Heart right ventricle (tissue), 16 donors: Measurements from ENCODE around the gene CARMIL1. TPM values are rescaled to one million over a fixed set of nuclear protein-coding genes. Genes with fewer than 3 reads are reported as not detected.

Experiments used
- ATAC-seq, 8 donors: fragments of 200-7000 bp; cut with Tn5 transposase; one replicate each; pipeline ENCODE4 v1.9.1; 2020; ENCODE audit warnings: mild to moderate bottlenecking in 8 of 8, moderate library complexity in 8 of 8, moderate number of reproducible peaks in 1 of 8
- DNase-seq, 2 donors: peaks; one replicate each; pipeline ENCODE4 v3.0.0-alpha.2; 2020
- H3K27ac ChIP-seq, 10 donors: fragments of 200-600 bp; sonication (generic) in 2 of 10; one replicate each; pipeline versions ENCODE4 v1.5.0 to v1.8.0; 2020 to 2022; ENCODE audit warnings: mild to moderate bottlenecking in 3 of 10
- H3K27me3 ChIP-seq, 7 donors: fragments of 200-600 bp; one replicate each; pipeline ENCODE4 v1.8.0; 2021 to 2022; ENCODE audit warnings: mild to moderate bottlenecking in 2 of 7
- H3K36me3 ChIP-seq, 9 donors: fragments of 200-600 bp; sonication (generic) in 1 of 9; one replicate each; pipeline versions ENCODE4 v1.5.0 to v1.8.0; 2020 to 2022; ENCODE audit warnings: mild to moderate bottlenecking in 2 of 9
- H3K4me1 ChIP-seq, 9 donors: fragments of 200-600 bp; sonication (generic) in 1 of 9; one replicate each; pipeline versions ENCODE4 v1.5.0 to v1.8.0; 2020 to 2022; ENCODE audit warnings: mild to moderate bottlenecking in 4 of 9
- H3K4me3 ChIP-seq, 10 donors: fragments of 200-600 bp; sonication (generic) in 2 of 10; one replicate each; pipeline versions ENCODE4 v1.5.0 to v1.8.0; 2020 to 2022; ENCODE audit warnings: mild to moderate bottlenecking in 7 of 10, moderate library complexity in 2 of 10
- H3K9me3 ChIP-seq, 11 donors: fragments of 200-600 bp in 10 of 11; sonication (generic) in 2 of 11; one replicate each; pipeline versions ENCODE4 v1.5.0 to v1.8.0; 2013 to 2022; ENCODE audit warnings: mild to moderate bottlenecking in 2 of 11, control low read depth in 1 of 11, moderate library complexity in 1 of 11
- CTCF ChIP-seq, 9 donors: fragments of 200-600 bp; sonication (generic) in 2 of 9; IDR thresholded peaks; one replicate each; pipeline versions ENCODE4 v1.5.0 to v1.8.0; 2021 to 2022; ENCODE audit warnings: antibody characterized with exemption in 9 of 9, mild to moderate bottlenecking in 5 of 9, moderate library complexity in 1 of 9
- WGBS, 2 donors: extraction: QIAGEN DNeasy Blood & Tissue Kit; methylation state at CpG; one replicate each; pipeline ENCODE4 v1.1.7; 2013; ENCODE audit warnings: inconsistent platforms in 1 of 2; 5-methylcytosine and 5-hydroxymethylcytosine counted together
- intact Hi-C, 10 donors: fragments of 100-400 bp; cut with DNase I; formaldehyde crosslinking; loops; one replicate each; pipeline versions ENCODE4 v1.11.1 to v1.14.2; 2022
- polyA plus RNA-seq, 2 donors: library from polyadenylated mRNA; stranded (reverse); fragments of 200-250 nt; gene quantifications; one replicate each; pipeline ENCODE4 v1.2.3, GENCODE V29; 2013
- total RNA-seq, 10 donors: library from RNA; stranded (reverse); fragmentation: NEBNext Ultra II Directional in 3 of 10; extraction: Animal tissue kit (Norgen Biotek cat#: 25700) in 3 of 10; gene quantifications; one replicate each; pipeline versions ENCODE4 v1.2.1 to v1.2.4, GENCODE V29; 2021 to 2023
- donor health status: Arrhythmogenic right ventricular cardiomyopathy.
- donor health status: ischemic (EF 13 %, LVEDD 7.1; RV severe dilation, severe dysfunction).
- donor health status: healthy with polysubstance abuse.
- donor health status: DM: no; HTN: yes; CAD: no.
- donor health status: DM: no; HTN: no; CAD: no.
- donor health status: ischemic (EF 25% LVEDD 6.9; RV normal size, moderate dysfunction).
- donor health status: ischemic (EF 25% LVEDD 5.7; RV mildly dilated, moderate dysfunction).
- donor health status: healthy.
- donor health status: DM: yes; HTN: yes; CAD: no.
- donor health status: Ischemic cardiomyopathy.
- donor health status: ischemic (EF 35%, LVEDD 5.7; RV mildly dilated, moderate dysfunction).
- donor health status: nonischemic (EF 11% LVEDD 7.7; RV severe dilation, severe dysfunction).
- donor health status: DM: yes; HTN: yes; CAD: no.
- donor health status: PGD.
- donor health status: ischemic (EF 29% LVEDD 5.4; RV normal size, mild dysfunction).
- donor health status: nonischemic (EF 23%, LVEDD 6.1; RV moderate dilation, normal function).

CARMIL1 gene
- total and polyA plus RNA-seq, 12 donors, result 1.2 to 10.3 (median 4.1) TPM

GRCh38 chr6:25337431-25337830, 58.3 kb downstream of the CARMIL1 start:
- H3K9me3 ChIP-seq, result no peaks in the 10 kb centered on the region
- no peak overlapping the region for H3K4me3 ChIP-seq
- no peak for DNase-seq
- H3K27me3 ChIP-seq, result no peaks in the 10 kb centered on the region
- no peak for ATAC-seq
- 85 to 87% methylated on average over 4 of the region's 4 CpGs for WGBS, 2 donors
- no peak overlapping the region for H3K27ac ChIP-seq
- intact Hi-C loops, result no loop called here
- no peak for TF ChIP-seq CTCF (IDR thresholded peaks at IDR 0.05)
- no peaks in the 10 kb centered on the region for H3K36me3 ChIP-seq
- H3K4me1 ChIP-seq, result peaks cover 0 to 16% (median 8%) of the 10 kb centered on the region in 9 donors

- Histone ChIP-seq H3K36me3 (no peaks in the 10 kb centered on the region), H3K4me3 (no peak overlapping the region), H3K9me3 (no peaks in the 10 kb centered on the region), H3K27ac (no peak overlapping the region), H3K4me1 (peaks cover 0 to 6% (median 0%) of the 10 kb centered on the region in 9 donors), H3K27me3 (peaks cover 0 to 3% (median 0%) of the 10 kb centered on the region in 7 donors)
- intact Hi-C loops, result no loop called here
- TF ChIP-seq CTCF (IDR thresholded peaks at IDR 0.05), result no peak
- DNase-seq (no peak), ATAC-seq (no peak)
- 64 to 68% methylated on average over 6 of the region's 6 CpGs for WGBS, 2 donors
These were observed 61.4 kb downstream of the CARMIL1 start for GRCh38 chr6:25340431-25341202.

- 88 to 90% methylated on average over 3 of the region's 3 CpGs for WGBS, 2 donors
- TF ChIP-seq CTCF (IDR thresholded peaks at IDR 0.05), result no peak
These were observed 62.0 kb downstream of the CARMIL1 start for GRCh38 chr6:25341203-25341552.

GRCh38 chr6:25341923-25342619, 62.9 kb downstream of the CARMIL1 start:
- H3K9me3 ChIP-seq, result no peaks in the 10 kb centered on the region
- no peak overlapping the region for H3K27ac ChIP-seq
- TF ChIP-seq CTCF (IDR thresholded peaks at IDR 0.05), result no peak
- peaks cover 0 to 3% (median 0%) of the 10 kb centered on the region in 7 donors for H3K27me3 ChIP-seq
- H3K4me1 ChIP-seq, result peaks cover 0 to 6% (median 0%) of the 10 kb centered on the region in 9 donors
- DNase-seq (no peak), ATAC-seq (no peak)
- intact Hi-C loops, result no loop called here
- WGBS, 2 donors, result 81 to 94% methylated on average over 4 of the region's 4 CpGs
- H3K36me3 ChIP-seq, result no peaks in the 10 kb centered on the region
- H3K4me3 ChIP-seq, result no peak overlapping the region

More at GRCh38 chr6:25341203-25341552, 62.0 kb downstream of the CARMIL1 start:
- ATAC-seq (no peak), DNase-seq (no peak)
- H3K36me3 ChIP-seq, result no peaks in the 10 kb centered on the region
- peaks cover 0 to 6% (median 0%) of the 10 kb centered on the region in 9 donors for H3K4me1 ChIP-seq
- intact Hi-C loops, result no loop called here
- no peaks in the 10 kb centered on the region for H3K9me3 ChIP-seq
- H3K4me3 ChIP-seq, result no peak overlapping the region
- H3K27me3 ChIP-seq, result peaks cover 0 to 3% (median 0%) of the 10 kb centered on the region in 7 donors
- H3K27ac ChIP-seq, result no peak overlapping the region
